GM12874 (cell line): ENCODE measurements around the gene CRMP1.

ENCODE experiments used
- CTCF ChIP-seq: IDR thresholded peaks from 2 replicates; pipeline ENCODE4 v1.5.1; 2011; ENCODE audit warnings: low read depth, mild to moderate bottlenecking, control low read depth, low read length, moderate library complexity; ENCODE audit not compliant: insufficient read depth

CRMP1 gene

GRCh38 chr4:5906191-5906590, 13.3 kb upstream of the CRMP1 start:
- no peak for TF ChIP-seq CTCF

- TF ChIP-seq CTCF: no peak
These were observed 12.8 kb upstream of the CRMP1 start for GRCh38 chr4:5905714-5906113.

GRCh38 chr4:5900844-5901243, 8.0 kb upstream of the CRMP1 start:
- TF ChIP-seq CTCF: no peak

GRCh38 chr4:5899881-5900280, 7.0 kb upstream of the CRMP1 start:
- no peak for TF ChIP-seq CTCF

GRCh38 chr4:5899396-5899795, 6.5 kb upstream of the CRMP1 start:
- TF ChIP-seq CTCF: no peak

GRCh38 chr4:5897674-5898073, 4.8 kb upstream of the CRMP1 start:
- TF ChIP-seq CTCF: no peak

- TF ChIP-seq CTCF: no peak
These were observed 2.4 kb upstream of the CRMP1 start for GRCh38 chr4:5895287-5895686.

GRCh38 chr4:5894266-5894665, 1.4 kb upstream of the CRMP1 start:
- no peak for TF ChIP-seq CTCF
